ENCODE measurements around the gene CEP164.
"Not testable (repeated sequence)": the region's sequence is repeated elsewhere in the genome, so short reads cannot be mapped to it uniquely, and the experiment has no call there.

The CEP164 gene

GRCh38 chr11:117399100-117399840 lies 71.6 kb downstream of the CEP164 start:
- not testable (repeated sequence) for DNase-seq

DNA sequence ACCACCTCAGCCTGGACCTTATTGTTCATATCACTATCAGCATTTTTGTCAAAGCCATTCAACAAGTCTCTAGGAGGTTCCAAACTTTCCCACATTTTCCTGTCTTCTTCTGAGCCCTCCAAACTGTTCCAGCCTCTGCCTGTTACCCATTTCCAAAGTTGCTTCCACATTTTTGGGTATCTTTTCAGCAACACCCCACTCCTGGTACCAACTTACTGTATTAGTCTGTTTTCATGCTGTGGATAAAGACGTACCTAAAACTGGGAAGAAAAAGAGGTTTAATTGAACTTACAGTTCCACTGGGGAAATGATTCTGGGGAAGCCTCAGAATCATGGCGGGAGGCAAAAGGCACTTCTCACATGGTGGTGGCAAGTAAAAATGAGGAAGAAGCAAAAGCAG lies 78.2 kb downstream of the CEP164 start:
- not testable (repeated sequence) for DNase-seq

DNA sequence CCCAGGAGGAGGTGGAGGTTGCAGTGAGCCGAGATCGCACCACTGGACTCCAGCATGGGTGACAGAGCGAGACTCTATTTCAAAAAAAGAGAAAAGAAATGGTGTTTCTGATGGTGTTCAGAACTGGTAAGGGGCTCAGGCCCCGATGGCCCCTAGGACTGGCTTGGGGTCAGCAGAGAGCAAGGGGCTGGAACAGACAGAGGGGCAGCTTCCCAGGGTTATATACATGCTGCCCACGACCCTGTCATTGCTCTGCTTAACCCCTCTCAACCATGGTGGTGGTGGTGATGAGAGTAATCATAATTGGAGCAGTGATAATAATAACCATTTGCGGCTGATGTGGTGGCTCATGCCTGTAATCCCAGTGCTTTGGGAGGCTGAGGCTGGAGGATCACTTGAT lies 79.4 kb downstream of the CEP164 start:
- no peak for DNase-seq

- no peak for DNase-seq
Measured at GRCh38 chr11:117408356-117408755, 80.7 kb downstream of the CEP164 start.

DNA sequence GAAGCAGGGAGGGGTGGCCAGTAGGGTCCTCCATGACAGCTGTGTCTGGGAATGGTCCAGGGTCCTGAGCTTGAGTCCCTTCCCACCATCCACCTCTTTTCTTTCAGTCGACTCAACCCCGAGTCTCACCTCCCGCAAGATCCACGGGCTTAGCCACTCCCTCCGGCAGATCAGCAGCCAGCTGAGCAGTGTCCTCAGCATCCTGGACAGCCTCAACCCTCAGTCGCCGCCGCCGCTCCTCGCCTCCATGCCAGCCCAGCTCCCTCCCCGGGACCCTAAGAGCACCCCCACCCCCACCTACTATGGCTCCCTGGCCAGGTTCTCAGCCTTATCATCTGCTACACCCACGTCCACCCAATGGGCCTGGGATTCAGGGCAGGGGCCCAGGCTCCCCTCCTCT lies 81.9 kb downstream of the CEP164 start:
- DNase-seq, result no peak

GRCh38 chr11:117410238-117410637 lies 82.6 kb downstream of the CEP164 start:
- DNase-seq, result no peak

- no peak for DNase-seq
Measured at GRCh38 chr11:117410861-117411710, 83.4 kb downstream of the CEP164 start.

DNA sequence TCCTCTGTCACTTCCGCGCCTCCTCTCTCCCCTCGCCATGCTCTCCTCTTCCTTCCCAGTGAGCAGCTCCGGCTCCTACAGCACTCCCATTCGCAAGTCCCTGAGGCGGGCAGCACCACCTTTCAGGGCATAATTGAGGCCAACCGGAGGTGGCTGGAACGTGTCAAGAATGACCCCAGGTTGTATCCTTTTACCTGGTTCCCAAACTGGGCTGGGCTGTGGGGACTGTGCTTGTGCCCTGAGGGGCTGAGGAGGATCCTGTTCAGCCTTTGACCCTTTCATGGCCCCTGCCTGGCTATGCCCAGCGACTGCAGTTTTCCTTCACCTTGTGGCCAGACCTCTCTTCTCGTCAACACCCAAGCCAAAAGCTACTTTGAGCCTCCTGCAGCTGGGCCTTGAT lies 84.1 kb downstream of the CEP164 start:
- DNase-seq, result no peak

DNA sequence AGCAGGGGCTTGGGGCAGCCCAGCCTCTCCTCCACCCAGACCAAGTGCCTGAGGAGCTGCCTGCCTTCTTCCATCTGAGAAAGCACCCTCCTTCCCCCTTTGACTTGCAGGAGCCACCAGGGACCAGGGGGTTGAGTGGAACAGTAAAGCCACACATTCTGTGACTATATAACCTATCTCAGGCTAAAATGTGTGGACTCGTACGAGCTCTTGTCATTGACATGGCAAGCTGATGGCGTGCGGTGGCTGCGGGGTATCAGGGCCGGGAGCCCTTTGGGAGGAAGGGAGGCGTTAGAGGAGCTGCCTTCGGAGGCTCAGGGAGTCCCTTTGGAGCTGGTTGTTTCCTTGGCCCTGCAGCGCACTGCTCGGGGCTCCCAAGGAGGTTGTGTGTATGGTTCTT lies 84.5 kb downstream of the CEP164 start:
- DNase-seq, result no peak

DNA sequence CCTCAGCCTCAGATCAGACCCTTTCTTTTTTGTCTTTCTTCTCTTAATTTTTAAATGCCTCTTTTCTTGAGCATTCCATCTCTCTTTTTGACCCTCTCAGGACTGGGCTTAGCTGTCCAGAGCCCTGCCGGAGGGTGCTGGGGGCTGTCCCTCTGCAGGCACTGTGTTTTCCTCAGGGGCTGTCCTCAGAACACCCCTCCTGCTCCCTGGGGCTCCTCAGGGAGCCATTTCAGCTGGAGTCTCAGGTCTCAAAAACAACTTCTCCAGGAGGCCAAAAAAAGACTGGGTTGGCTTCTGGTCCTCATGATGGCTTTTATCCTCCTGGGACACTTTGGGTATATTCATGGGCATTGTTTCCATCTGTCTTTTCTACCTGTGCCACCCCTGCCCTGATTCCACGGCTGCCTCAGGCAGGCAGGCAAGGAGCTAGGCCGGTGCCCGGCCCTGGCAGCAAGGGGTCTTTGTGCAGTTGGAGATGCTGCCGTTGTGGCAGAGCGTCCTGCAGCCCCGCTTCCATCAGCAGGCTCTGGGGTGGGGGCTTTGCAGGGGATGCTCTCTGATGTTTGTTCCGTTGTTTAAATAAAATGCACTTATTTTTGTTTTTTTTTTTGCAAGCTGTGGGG lies 85.1 kb downstream of the CEP164 start:
- no peak for DNase-seq

DNA sequence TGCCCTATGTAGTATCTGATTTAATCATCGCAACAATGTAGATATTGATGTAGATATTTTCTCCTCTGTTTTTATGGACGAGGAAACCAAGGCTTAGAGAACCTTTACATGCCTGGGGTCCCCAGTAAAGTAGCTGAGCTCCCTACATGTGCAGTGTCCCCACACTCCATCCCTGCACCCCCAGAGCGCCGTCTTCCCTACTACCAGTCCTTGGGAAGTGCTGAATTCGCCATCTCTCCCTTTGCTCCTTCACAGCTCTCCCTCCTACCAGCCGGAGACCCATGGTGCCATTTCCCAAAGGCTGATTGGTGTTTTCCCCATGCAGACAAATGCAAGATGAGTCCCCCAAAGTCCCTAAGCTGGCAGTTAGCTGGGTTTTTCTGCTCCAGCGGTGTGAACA lies 86.0 kb downstream of the CEP164 start:
- no peak for DNase-seq

DNA sequence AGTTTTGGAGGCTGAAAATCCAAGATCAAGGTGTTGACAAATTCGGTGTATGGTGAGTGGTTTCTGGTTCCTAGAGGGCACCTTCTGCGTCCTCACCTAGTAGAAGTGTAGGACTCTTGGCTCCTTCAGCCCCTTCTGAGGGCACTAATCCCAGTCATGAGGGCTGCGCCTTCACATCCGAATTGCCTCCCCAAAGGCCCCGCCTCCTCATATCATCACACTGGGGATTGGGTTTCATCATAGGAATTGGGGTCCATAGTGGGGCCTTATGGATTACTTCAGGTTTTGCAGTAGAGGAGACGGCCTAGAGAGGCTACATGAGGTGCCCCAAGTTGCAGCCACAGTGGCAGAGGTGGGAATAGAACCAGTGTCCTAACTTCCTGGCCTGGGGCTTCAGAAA lies 87.1 kb downstream of the CEP164 start:
- DNase-seq, result no peak

DNA sequence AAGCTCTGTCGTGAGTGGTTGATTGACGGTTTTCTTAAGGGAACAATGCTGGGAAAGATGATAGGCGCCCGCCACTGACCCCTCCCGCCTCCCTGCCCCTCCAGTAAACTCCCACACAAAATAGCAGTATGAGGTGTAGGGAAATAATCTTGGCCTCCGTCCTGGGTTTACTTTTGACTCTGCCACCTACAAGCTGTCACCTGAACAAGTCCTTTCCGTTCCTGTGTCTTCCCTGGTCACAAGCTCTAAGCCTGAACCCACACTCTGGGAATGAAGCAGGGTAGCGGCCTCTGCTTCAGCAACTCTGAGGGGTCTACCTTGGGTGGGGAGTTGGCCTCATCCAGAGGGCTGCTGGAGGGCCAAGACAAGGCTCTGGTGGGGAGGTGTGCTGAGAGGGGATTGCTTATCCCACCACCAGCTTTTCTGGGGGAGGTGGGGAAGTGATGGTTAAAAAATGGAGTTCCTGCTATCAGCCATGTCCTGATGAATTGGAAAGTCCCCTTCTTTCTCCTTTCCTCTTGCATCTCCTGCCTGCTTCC lies 87.8 kb downstream of the CEP164 start:
- no peak for DNase-seq

DNA sequence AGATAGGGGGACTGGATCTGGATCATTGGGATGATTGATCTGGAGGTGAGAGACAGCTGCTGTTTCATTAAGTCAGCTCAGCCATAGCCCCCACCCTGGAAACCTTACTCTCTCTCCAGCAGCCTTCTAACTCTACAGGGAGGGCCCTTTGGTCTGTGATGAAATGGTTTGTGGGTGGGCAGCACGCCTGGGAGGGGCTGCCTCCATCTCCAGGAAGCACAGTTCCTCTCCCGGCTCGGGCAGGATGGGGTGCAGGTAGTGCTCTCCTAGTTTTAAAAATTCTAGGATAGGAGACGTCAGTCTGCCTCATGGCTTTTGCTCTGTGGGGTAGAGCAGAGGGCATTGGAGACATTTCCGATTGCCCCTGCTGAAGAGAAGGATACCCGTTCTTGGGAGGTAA lies 89.7 kb downstream of the CEP164 start:
- no peak for DNase-seq

DNA sequence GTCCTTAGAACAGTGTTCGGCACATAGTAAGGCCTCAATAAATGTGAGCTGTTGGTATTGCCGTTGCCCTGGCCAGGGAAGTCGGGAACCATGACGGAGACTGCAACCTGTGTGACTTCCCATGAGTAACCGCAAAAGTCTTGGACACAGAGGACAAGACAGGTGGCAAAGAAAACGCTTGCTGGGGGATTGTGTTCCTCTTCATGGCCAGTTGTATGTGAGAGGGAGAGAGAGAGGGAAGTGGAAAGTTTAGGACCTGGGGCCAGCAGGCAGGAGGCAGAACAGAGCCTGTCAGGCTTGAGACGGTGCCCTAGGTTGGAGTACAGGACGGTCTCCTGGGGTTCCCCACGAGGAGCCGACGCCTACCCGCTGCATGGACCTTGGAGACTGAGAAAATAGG lies 90.2 kb downstream of the CEP164 start:
- no peak for DNase-seq

GRCh38 chr11:117418737-117419481 lies 91.3 kb downstream of the CEP164 start:
- no peak for DNase-seq

DNA sequence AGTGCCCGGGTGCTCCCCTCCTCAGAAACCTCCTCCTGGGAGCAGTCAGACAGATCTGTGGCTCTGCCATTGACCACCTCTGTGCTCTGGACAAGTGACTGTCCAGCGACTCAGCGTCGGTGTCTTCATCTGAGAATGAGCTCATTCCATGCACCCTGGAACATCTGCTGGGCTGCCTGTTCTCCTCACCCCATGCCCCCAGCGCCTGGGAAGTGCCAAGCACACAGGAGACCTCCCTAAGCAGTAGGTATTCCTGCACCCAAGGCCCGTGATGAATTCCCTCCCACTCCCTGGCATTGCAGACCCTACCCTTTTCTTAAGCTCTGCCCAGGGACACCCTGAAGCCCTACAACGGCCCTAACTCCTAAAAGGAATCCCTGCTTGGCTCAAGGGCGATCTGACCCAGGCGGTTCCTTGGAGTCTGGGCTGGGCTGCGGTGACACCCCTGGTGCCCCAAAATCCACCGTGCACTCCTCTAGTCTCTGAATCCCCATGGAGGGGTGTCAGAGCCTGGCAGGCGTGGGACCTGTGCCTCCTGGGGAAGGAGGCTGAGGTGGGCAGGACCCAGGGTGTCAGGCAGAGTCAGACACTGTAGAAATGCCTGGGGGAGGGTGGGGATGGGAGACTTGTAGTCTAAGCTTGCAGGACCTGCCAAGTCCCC lies 92.0 kb downstream of the CEP164 start:
- no peak for DNase-seq

GRCh38 chr11:117420143-117420485 lies 92.5 kb downstream of the CEP164 start:
- DNase-seq, result no peak

DNA sequence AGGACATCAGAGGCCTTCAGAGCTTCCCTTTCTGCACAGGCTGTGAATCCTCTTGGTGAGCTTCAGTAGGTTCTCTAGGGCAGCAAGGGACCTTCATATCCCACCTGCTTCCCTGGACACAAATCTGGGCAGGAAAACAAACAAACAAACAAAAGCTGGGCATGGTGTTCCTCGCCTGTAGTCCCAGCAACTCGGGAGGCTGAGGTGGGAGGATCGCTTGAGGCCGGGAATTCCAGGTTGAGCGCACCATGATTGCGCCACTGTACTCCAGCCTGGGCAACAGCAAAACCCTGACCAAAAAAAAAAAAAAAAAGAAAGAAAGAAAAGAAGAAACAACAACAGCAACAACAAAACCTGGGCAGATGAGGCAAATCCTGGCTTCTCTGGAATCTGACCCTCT lies 92.9 kb downstream of the CEP164 start:
- no peak for DNase-seq

DNA sequence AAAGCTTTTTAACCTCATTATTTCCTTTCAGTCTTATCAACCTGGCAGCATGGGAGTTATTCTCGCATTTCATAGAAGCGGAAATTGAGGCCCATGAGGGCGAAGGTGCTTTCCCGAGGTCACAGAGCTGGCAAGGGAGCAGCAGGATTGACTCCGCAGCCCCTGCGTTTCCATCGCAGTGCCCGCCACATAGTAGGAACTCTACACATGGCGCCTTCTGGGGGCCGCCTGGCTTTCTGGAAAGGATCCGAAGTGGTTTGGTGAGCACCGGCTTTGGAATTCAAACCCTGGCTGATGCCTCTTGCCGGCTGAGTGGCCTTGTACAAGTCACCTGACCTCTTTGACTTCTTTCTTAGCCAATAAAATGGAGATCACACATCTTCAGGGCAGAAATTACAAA lies 93.4 kb downstream of the CEP164 start:
- DNase-seq, result no peak

DNA sequence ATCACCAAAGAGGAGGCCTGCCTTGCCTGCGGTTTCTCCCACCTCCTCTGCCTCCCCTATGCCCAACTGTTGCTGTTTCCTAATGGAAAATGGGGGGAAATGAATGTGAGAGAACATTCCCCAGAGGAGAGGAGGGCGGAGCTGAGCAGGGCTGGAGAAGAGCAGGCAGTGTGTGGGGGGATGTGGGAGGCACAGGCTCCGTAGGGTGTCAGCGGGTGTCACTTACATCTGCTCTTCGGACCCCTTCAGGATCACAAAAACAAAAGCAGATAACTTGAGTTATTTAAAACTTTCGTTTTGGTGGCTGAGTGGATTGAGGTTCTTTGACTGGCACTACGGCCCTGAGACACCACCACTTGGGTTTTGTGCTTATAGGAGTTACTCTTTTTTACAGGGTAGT lies 93.8 kb downstream of the CEP164 start:
- no peak for DNase-seq

- no peak for DNase-seq
Measured at GRCh38 chr11:117423046-117423575, 95.5 kb downstream of the CEP164 start.

Measured in activated T-cell treated with anti-CD3 and anti-CD28 coated beads, Interleukin-2, amount 50 U/mL, for 1 hour (primary cell).